GM12875 (cell line): ENCODE data around the gene TRERF1.

Experiments used
- H3K4me3 ChIP-seq: one replicate; pipeline ENCODE4 v1.5.1; 2011; ENCODE audit warnings: low read depth, low read length, control low read depth
- CTCF ChIP-seq: IDR thresholded peaks from 2 replicates; pipeline ENCODE4 v1.5.1; 2011; ENCODE audit warnings: low read depth, mild to moderate bottlenecking, control low read depth, inconsistent platforms, low read length, moderate library complexity, borderline replicate concordance; ENCODE audit not compliant: insufficient read depth

TRERF1 gene

DNA sequence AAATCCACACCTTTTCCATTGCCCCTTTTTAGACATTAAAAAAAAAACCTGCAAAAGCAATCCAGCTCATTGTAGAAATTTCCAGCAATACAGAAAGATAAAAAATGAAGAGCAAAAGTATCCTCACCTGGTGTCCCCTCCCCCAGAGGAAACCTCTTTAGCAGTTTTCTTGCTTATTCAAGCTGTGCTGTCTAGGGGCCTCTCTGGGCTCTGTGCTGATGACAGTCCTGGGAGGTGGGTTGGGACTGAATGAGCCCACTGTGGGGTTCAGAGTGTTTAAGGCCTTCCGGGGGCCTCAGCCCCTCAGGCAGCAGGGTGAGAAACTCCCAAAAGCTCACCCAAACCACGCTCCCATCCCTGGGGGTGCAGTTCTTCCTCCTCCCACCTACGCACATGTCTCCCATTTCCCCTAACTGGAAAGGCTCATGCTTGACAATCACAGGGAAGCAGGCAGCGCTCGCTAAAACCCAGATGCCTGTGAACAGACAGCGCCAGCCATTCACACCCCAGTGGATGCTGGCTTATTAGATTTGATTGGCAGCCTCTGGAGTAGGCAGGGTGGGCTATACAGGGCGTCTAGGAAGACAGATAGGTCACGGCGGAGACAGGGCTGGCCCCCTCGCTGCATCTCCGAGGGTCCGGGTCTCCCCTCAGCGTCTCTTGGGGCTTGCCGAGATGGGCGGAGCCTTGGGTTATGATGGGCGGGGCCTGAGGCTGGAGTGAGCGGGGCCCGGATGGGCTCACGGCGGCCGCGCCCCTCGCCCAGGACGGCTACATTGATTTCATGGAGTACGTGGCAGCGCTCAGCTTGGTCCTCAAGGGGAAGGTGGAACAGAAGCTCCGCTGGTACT is 274.0 kb downstream of the TRERF1 start:
- no peak overlapping the region for H3K4me3 ChIP-seq

DNA sequence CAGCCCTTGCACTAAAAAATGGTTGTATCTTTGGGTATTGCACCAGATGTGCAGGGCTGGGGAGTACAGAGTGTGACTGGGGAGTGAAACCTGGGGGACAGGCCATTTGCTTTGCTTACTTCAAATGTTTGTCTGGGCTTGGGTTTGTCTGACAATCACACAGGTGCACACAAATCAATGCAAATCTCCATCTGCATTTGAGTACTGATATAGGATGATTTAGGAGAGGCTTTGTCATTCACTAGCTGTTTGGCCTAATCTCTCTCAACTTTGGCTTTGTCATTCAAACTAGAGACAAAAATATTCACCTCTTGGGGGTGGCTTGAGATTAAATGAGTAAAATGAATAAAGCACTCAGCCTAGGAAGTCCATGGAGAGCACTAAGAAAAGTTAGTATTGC is 274.7 kb downstream of the TRERF1 start:
- H3K4me3 ChIP-seq, result no peak overlapping the region

More for the DNA sequence above, 274.0 kb downstream of the TRERF1 start:
- no peak for TF ChIP-seq CTCF

DNA sequence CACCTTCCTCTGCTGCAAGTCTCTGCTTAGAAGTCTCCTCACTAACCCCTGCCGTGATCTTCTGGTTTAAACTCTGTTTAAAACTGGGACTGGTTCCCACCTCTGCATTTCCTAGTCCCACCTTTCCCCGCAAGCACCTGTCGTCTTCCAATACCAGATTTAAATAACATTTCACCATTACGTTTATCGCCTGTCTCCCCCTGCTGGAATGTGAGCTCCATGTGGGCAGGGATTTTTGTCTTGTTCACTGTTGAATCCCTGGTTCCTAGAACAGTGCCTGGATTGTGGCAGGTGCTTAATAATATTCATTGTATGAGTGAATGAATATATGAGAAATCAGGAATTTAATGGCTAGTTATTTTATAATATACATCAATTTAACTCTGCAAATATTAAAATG is 275.9 kb downstream of the TRERF1 start:
- no peak for TF ChIP-seq CTCF
- H3K4me3 ChIP-seq, result no peak overlapping the region

More for the DNA sequence above, 274.7 kb downstream of the TRERF1 start:
- TF ChIP-seq CTCF, result no peak
